ENCODE data around the gene RPRD1B.
"Not testable (repeated sequence)": the region's sequence is repeated elsewhere in the genome, so short reads cannot be mapped to it uniquely, and the experiment has no call there.

Gene RPRD1B

DNA sequence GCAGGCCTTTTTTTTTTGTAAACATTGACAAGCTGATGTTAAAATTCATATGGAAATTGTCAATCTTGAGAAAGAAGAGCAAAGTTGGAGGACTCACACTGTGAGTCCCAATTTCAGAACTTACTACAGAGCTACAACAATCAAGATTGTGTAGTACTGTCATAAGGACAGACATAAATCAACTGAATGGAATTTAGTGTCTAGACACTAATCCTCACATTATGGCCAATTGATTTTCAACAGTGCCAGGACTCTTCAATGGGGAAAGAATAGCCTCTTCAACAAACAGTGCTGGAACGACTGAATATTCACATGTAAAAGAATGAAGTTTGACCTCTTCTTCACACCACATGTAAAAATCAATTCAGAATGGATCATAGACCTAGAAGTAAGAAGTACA, 70.7 kb downstream of the RPRD1B start:
- no peak for DNase-seq (ENCODE audit: low read depth in 3 of 3)

GRCh38 chr20:38106461-38106860, 72.9 kb downstream of the RPRD1B start:
- no peak for DNase-seq (ENCODE audit: low read depth in 3 of 3)

- DNase-seq (ENCODE audit: low read depth in 3 of 3) = not testable (repeated sequence)
These were observed 73.8 kb downstream of the RPRD1B start for GRCh38 chr20:38107386-38107785.

DNA sequence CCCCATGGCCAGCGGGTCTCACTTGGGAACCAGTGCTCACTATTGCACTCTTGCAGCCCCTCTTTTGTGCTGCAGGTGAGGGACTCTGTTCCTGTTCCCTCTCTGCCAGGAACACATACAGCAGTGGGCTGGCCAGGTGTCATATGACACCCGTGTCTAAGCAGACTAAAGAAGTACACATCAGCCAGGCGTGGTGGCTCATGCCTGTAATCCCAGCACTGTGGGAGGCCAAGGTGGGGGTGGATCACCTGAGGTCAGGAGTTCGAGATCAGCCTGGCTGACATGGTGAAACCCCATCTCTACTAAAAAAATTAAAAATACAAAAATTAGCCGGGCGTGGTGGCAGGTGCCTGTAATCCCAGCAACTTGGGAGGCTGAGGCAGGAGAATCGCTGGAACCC, 74.4 kb downstream of the RPRD1B start:
- not testable (repeated sequence) for DNase-seq (ENCODE audit: low read depth in 3 of 3)

DNA sequence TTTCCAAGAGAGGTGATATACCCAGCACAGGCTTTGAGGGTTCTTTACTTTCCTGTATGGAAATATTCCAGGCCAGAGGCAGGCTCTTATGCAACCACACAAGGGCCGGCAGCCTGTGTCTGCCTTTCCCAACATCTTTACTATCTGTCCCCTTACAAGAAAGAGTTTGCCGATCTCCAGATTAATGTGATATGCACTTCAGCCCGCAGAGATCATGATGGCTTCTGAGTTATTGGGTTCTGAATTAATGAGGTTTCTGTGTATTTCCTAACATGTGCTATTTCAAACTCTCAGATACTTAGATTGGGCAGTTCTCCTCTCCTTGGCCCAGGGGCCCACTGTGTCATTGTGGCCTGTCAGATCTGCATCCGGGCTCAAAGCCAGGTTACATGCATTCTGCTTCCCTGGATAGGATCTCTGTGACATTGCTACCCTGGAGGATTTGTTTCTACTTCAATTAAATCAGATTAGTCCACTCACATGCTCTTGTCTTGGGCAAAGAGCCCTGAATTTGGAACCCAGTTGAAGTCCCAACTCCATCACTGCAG, 75.0 kb downstream of the RPRD1B start:
- no peak for DNase-seq (ENCODE audit: low read depth in 3 of 3)

DNA sequence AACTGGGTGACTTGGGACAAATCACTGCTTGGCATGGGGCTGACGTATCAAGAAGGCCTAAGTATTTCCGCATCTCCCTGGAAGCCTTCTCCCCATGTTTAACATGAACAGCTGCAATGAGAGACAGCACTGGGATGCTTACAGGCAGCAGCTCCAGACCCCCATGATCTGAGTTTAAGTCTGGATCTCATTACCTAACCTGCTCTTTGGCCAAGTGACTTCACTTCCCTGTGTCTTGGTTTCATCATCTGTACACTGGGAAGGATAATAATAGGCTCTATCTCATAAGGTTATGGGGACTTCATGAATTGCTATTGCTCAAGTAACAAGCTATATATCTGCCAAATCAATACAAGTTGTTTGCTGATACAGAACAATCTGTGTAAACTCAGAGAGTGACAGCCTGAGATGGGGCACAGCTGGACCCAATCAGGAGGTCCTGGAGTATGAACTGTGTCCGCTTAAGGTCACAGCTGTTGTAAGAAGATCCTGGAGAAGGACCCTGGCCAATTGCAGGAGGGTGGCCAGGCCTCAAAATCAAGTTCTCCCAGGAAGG, 75.5 kb downstream of the RPRD1B start:
- DNase-seq (ENCODE audit: low read depth in 3 of 3) = no peak

DNA sequence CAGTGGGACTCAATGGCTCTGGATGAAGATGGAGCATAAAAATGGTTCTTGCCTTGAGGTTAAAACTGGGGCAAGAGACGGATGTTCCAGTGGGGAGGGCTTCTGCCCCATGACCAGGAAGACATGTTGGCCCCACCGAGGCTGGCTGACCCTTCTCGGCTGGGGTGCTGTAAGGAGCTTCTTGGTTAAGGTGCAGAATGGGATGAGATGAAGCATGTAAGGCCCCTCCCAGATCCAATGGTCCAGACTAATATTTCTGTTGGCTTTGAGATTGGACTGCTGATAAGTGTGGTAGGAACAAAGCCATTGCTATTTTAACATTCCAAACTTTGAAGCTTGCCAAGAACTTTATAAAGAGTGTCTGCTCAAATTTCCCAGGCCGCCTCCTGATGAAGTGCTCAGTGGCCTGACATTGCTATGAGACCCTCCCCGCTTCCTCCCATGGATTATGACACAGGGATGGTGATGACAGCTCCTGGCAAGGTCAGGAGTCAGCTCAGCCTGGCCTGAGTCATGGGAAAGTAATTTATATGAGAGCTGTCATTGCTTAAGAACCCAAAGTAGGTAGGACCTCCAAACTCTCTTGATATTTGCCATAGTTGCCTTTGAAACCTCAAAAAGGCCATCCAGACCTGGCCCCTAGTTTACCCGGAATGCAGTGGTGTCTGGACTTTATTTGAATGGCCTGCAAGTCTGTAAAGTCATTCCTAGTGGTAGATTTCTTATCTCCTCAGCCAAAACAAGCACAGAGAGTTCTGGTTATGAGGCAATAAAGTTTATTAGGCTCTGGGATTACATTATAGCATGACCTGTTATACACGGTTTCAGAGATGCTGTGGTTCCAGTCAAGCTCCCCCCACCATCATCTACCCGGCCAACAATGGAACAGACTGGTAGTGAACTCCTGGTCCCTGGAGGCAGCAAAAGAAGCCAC, 76.3 kb downstream of the RPRD1B start:
- no peak for DNase-seq (ENCODE audit: low read depth in 3 of 3)

DNA sequence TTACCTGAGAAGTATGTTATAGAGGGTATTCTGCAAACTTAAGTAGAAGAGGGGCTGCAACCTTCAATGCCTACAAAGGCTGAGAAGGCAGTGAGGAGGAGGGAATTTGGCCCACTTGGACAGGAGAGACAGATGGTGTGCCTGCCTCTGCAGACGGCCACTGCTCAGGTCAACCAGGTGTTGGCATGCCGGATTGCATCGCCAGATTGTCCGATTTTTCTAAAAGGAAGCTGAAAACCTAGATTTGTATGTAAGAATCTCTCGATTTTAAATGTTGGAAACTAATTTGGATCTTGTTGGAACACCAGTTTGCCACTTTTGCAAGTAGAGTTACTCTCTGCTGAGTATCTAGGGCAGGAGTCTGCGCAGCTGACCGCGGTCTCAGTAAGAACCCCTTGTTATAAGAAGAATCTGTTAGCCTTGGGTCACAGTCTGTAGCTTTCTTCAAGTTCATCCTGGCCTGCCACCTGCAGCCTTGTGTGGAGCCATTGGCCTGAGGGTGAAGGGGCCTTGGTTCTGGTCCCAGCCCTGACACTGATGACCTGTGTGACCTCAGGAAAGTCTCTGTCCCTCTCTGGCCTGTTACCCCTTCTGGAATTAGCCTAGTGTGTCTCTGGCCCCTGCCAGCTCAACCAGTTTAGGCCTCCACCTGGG, 77.1 kb downstream of the RPRD1B start:
- no peak for DNase-seq (ENCODE audit: low read depth in 3 of 3)

- DNase-seq (ENCODE audit: low read depth in 3 of 3) = no peak
These were observed 78.1 kb downstream of the RPRD1B start for GRCh38 chr20:38111366-38112232.

DNA sequence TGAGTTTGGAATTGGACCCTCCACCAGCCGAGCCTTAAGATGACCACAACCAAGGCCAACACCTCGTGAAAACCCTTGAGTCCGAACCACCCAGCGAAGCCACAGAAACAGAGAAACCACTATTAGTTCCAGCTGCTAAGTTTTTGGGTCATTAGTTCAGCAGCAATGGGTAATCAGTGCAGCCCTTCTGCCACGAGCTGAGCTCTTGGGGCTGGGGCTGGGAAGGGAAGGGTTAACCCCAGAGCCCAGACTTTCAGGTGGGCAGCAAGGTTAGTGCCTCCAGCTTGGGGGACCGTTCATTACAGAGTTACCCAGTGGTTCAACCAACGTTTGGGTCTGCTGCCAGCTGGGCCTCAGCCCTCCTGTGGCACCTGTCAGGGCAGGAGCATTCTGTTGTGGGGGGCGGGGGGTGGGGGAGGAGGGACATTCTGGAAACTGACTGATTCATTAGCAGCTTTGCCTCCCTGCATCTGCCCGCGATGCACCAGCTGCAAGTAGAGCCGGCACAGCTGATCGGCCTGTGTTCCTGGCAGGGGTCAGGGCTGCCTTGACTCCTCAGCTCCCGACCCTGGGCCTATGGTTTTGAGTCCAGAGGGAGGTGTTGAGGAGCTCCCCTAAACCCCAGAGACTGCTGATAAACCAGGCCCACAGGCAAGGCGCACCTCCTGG, 78.8 kb downstream of the RPRD1B start:
- no peak for DNase-seq (ENCODE audit: low read depth in 3 of 3)

DNA sequence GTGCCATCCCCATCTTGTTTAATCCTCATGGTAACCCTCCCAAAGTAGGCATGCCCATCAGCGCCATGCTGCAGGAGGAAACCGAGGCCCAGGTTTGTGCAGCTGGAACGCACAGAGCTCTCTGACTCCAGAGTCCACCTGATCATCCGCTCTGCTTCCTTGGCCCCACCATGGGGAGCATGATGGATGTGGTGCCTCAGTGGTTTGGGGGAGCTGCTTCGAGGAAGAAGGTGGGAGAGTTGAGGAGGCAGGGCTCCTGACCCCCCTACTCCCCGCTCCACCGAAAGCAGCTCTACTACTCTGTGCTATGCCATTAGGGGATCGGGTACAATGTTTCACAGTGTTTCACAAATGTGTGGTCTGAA, 79.4 kb downstream of the RPRD1B start:
- DNase-seq (ENCODE audit: low read depth in 3 of 3) = no peak

GRCh38 chr20:38113401-38114325, 80.1 kb downstream of the RPRD1B start:
- DNase-seq (ENCODE audit: low read depth in 3 of 3) = no peak

DNA sequence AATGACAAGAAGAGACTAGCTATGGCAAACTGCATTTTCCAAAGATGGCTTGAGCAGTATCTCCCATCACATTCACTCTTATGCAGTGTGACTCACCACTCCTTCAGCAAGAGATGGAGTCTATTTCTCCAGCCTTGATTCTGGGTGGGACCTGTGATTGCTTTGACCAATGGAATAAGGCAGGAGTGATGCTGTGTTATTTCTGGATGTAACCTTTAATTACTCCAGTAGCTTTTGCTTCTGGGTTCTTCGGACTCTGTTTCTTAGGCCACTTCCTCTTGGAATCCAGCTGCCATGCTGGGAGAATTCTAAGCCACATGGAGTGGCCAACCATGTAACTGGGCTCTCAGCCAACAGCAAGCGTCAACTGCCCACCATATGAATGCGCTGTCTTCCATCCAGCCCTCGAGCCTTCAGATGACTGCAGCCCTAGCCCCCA, 80.8 kb downstream of the RPRD1B start:
- no peak for DNase-seq (ENCODE audit: low read depth in 3 of 3)

GRCh38 chr20:38115205-38115604, 81.7 kb downstream of the RPRD1B start:
- DNase-seq (ENCODE audit: low read depth in 3 of 3) = no peak

DNA sequence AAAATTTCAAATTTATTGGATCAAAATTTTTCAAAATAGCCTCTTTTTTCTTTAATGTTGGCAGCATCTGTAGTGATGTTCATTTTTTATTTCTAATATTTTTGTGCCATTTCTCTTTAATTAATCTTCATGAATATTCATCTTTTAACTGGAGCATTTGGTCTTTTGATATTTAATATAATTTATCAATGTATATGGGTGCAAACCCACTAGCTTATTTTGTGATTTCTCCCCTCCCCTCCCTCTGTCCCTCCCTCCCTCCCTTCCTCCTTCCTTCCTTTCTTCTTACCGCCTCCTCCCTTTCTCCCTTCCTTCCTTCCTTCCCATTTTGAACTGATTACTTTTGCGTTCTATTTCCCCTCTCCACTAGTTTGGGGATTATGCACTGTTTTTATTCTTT, 82.3 kb downstream of the RPRD1B start:
- DNase-seq (ENCODE audit: low read depth in 3 of 3) = no peak

DNA sequence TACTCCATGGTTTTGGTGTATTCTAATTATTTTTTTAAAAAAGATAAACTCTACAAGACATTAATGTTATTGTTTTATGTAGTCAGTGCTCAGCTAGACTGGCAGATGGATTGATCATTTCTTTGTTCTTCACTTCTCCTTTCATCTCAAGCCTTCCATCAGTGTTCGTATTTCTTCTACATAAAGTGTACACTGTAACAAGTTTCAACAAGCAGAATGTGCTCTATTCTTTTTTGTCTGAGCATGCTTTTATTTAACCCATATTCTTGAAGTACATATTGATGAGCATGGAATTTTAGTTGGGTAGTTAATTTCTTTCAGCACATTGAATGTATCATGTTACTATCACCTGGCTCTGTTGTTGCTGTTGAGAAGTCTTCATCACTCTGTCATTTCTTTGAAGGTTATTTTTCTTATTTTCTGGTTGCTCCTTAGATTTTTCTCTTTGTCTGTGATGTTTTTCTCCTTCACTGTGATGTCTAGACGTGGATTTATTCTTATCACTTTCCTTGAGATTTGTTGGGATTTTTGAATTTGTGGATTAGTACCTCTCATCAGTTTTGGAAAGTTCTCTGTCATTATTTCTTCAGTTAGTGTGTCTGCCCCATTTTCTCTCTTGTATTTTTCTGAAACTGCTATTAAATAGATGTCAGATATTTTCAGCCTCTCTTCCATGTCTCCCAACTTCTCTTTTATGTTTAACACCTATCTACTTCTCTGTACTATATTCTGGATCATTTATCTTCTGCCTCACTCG, 83.0 kb downstream of the RPRD1B start:
- DNase-seq (ENCODE audit: low read depth in 3 of 3) = no peak

GRCh38 chr20:38117205-38117604, 83.7 kb downstream of the RPRD1B start:
- no peak for DNase-seq (ENCODE audit: low read depth in 3 of 3)

GRCh38 chr20:38117635-38118034, 84.1 kb downstream of the RPRD1B start:
- DNase-seq (ENCODE audit: low read depth in 3 of 3) = no peak

- DNase-seq (ENCODE audit: low read depth in 3 of 3) = no peak
These were observed 85.9 kb downstream of the RPRD1B start for GRCh38 chr20:38119446-38119845.

Data from stimulated activated CD4-positive, alpha-beta T cell treated with anti-CD3 and anti-CD28 coated beads, TNF-alpha, amount 100 ng/mL, for 4 hours (primary cell).